Tongue (tissue), 2 donors: ENCODE results near the gene BIN2. TPM values are rescaled to one million over a fixed set of nuclear protein-coding genes. Genes with fewer than 3 reads are reported as not detected.
"Not testable (repeated sequence)": the region's sequence is repeated elsewhere in the genome, so short reads cannot be mapped to it uniquely, and the experiment has no call there.

Experiments used
- DNase-seq: peaks from one replicate; pipeline ENCODE4 v3.0.0-alpha.2; 2015
- total RNA-seq: library from RNA; depleted of rRNA; stranded (reverse); fragments of >200 nt; gene quantifications from one replicate; pipeline ENCODE4 v1.2.3, GENCODE V29; 2014

Gene BIN2
- total RNA-seq, 1 donor from 2014 or later, result 3.8 TPM

DNA sequence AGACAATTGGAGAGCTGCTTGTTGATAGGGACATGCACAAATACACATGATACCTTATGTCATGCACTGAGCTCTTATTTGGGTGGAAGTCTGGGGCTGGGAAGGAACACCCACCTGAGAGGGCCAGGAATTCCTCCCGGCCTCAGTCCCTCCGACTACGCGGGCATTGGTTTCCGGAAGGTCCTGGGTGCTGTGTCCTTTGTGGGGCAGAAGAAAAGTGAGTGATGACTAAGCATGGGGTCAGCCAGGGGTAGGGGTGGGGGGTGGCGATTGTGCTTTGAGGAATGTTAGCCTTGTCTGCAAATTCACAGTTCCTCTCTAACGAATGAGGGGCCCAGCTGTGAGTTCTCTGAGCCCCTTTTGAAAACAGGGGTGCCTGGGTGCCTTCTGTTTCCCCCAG is 21.7 kb upstream of the BIN2 start:
- DNase-seq, result no peak

GRCh38 chr12:51343201-51343600 is 19.2 kb upstream of the BIN2 start:
- no peak for DNase-seq

- DNase-seq, result no peak
These were observed 18.4 kb upstream of the BIN2 start for GRCh38 chr12:51342416-51342815.

DNA sequence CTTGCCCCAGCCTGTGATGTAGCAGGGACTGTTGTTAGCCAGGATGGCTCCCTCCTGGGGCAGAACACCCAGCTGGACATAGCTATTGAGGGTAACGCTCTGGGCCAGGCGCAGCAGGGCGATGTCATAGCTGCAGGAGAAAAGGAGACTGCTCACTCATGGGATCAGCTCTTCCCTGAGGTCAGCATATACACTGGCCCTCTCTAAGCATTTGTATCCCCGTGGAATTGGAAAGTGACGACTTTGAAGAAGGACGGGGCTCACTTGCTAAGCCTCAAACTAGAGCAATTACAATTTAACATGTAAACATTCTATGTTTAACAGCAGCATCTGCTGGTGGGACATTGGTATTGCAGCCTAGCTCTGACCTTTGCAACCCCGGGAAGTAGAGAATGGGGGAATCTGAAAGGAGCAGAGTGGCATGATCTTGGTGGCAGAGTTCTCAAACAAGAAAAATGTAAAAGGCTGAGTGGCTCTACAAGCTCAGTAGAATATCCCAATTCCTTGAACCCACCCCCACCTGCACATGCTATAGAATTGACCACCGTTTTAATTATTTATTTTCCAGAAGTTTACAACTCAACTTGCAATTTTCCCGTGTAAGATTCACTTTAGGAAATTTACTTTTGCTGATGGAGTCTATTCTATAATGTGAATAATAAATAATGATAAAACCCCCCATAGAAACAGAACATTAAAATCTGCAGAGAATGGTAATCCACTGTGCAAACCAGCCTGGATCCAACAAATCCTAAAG is 17.5 kb upstream of the BIN2 start:
- peak; percentile 86 for DNase-seq

DNA sequence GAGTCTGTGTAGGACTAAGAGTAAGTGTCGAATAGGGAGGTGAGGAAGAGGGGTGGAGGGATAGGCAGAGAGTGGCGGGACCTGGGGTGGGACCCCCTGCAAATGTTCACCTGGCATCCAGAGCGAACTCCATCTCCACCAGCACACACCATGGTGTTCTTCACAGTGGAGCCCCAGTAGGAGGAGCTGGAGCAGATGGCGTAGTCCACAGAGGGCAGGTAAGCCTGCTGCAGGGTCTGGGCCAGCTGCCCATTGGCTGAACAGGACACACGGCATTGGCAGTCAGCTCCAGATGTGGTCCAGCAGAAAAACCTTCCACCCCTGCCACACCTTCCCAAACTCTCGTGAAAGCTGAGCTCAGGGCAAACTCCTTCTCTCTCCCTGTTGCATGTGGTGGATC is 15.8 kb upstream of the BIN2 start:
- DNase-seq, result no peak

GRCh38 chr12:51337336-51337735 is 13.4 kb upstream of the BIN2 start:
- DNase-seq, result not testable (repeated sequence)

GRCh38 chr12:51335931-51336330 is 12.0 kb upstream of the BIN2 start:
- no peak for DNase-seq

DNA sequence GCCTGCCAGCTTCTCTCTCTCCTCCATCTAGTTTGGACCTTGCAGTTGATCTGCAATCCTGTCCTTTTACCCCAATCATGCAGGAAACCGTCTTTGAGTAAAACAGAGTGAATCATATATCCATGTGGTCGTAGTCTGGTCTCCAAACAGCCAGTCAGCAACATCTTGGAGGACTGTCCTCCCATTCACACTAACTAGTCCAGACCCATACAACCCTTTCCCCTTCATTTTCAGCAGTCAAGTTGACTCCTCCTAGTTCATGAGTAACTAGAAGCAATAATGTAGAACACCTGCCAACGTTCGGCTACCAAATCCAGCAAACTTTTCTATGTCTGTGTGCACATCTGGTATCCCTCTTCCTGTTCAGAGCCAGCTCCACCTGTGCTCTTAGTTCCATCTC is 10.8 kb upstream of the BIN2 start:
- no peak for DNase-seq

- no peak for DNase-seq
These were observed 9.6 kb upstream of the BIN2 start for GRCh38 chr12:51333536-51333935.

DNA sequence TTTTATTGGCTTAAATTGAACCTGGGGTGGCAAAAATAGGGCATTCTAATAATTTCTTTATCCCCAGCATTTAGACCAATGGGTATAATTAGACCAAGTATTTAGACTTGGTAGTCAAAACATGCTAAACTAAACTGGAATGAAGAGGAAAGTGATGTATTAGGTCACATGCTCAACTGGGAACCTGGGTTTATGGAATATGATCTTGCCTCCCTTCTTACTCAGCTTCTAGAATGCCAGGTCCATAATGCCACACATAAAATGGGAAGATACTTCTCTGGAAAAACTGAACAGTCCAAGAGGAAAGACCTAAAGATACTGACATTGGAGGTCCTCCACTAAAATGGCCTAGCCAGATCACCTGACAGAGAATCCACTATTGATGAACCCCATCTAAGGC is 6.2 kb upstream of the BIN2 start:
- DNase-seq, result no peak

DNA sequence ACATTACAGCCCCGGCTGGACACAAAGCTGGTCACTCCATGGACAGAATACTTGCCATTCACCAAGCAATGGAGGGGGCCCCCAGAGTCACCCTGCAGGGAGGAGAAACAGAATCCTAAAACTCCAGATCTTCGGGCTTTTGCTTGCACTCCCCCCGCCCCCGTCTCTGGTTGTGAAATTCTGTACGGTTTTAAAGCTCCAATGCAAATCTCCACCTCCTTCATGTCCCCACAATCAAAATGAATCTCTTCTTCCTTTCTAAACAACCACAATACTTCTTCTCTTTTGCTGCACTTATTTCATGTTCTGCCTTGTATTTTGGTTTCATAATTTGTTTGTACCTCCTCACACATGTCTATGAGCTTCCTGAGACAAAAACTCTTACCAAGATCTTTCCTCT is 5.8 kb upstream of the BIN2 start:
- no peak for DNase-seq

- no peak for DNase-seq
These were observed 4.6 kb upstream of the BIN2 start for GRCh38 chr12:51328587-51328986.

DNA sequence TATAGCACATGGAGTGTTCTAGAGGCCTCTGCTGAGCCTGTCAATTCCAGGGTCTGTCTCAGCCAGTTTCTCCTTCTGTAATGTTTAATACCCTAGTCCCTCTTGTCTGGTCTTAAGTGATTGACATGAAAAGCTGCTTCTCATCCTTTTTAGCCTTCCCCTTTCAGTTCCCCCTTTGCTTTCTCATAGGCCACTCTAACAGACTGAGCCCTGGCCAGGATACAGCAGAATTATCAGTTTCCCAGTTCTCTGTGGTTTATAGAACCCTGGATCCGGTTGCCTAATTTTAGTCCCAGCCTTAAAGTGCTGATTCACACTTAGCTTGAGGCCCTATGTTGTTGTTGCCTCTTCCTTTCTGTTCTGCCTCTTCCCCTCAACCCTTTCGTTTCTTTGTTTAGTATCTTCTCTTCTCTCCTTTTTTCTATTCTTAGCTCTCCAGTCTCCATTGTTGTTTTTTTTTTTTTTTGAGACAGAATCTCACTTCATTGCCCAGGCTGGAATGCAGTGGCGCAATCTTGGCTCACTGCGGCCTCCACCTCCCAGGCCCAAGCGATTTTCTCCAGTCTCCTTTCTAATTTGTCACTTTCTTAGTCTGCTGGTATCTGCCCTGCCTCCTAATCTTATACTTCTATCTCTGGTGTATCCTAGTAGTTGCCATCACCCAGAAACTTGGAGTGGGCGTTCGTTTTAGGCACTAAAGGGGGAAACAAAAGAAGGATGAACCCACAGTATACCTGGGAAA is 2.9 kb upstream of the BIN2 start:
- DNase-seq, result peak; percentile 29

DNA sequence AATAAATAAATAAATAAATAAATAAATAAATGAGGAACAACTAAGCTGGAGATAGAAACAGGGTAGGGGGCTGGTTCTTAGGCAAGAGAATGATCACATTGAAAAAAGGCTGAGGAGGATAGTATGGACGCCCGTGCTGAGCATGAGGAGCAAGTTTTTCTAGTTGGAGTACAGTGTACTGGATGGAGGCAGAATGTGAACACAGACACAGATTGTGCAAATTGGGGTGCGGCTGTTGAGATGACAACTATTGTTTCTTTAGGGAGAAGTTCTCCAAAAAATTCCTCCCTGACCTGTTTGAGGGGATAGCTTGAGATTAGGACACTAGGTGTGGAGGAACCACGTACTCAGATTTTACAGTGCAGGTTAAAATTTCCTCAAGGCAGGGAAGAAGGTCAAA is 979 bp upstream of the BIN2 start:
- no peak for DNase-seq

GRCh38 chr12:51323317-51323960 is 535 bp downstream of the BIN2 start:
- no peak for DNase-seq

GRCh38 chr12:51322452-51322851 is 1.5 kb downstream of the BIN2 start:
- no peak for DNase-seq

GRCh38 chr12:51321882-51322281 is 2.1 kb downstream of the BIN2 start:
- no peak for DNase-seq

GRCh38 chr12:51320695-51321320 is 3.2 kb downstream of the BIN2 start:
- DNase-seq, result peak; percentile 69

DNA sequence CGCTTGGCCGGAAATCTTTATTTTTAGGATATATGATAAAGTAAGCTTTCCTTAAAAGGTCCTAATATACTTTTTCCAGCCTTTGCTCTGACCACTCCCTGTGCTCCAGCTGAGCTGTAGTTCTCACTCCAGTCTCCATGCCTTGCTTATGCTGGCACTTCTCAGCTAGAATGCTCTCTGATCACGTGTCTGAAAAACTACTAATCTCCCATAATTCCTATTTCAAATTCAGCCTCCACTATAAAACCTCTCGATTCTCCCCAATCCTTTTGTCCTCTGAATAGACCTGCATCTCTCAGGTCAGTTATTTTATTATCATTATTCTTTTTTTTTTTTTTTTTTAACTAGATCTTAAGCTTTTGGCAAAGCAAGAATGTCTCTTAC is 3.7 kb downstream of the BIN2 start:
- no peak for DNase-seq

DNA sequence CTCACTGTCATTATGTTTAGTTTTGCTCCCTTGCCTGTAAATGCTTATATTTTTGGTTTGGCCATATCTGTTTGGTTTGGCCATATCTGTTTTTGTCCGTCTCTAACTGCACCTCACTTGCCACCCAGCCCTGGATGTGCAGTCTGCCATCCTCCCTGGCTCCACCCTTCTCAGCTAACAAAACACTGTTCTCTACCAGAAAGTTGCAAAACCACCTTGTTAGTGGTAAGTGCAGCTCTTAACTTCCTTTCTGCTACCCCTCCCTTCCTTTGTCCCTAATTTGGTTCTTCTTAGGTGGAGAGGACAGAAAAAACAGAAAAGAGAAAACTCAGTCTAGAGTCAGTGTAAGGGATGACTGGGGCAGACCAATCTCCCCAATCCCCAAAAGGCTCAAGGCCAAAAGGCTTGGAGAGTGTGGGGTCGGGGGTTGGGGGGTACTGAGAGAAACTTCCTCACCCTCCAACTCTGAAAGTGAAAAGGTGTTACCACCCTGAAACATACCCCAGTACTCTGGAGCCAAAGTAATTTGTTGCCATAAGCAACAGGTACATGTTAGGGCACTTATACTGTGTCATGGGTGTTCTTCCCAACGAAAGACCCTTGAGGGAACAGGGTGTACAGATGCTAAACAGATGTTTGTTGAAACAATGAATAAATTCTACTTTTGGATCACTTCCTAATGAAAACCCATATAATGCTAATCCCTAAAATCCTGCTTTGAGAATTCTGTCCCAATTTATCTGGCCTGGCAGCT is 5.0 kb downstream of the BIN2 start:
- DNase-seq, result no peak

DNA sequence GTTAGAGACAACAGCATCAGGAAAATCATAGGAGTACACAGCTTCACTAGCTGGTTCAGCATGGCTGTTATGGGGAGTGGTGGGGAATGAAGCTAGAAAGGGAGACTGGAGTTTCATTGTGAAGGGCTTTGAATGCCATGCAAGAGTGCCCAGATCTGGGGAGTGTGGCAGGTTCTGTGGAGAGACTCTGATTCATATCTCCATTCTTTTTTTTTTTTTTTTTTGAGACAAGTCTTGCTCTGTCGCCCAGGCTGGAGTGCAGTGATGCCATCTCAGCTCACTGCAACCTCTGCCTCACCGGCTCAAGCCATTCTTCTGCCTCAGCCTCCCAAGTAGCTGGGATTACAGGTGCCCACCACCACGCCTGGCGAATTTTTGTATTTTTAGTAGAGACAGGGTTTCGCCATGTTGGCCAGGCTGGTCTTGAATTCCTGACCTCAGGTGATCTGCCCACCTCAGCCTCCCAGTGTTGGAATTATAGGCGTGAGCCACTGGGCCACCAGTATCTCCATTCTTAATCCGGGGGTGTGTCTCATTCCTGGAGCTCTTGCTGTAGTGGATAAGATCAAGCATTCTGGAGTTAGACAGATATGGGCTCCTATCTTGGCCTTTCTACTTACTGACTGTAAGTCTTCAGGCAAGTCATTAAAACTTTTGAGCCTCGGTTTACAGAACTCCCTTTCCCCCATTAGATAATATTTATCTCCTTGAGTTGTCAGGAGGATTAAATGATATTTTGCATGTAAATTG is 5.7 kb downstream of the BIN2 start:
- not testable (repeated sequence) for DNase-seq
